Embryonic facial prominence (tissue), 1 donor: ENCODE data around the gene CFAP61.
"Not testable (repeated sequence)": the region's sequence is repeated elsewhere in the genome, so short reads cannot be mapped to it uniquely, and the experiment has no call there.

Source experiments
- DNase-seq: peaks from one replicate; pipeline ENCODE4 v3.0.0-alpha.2; 2016; ENCODE audit errors: extremely low spot score

CFAP61 gene

DNA sequence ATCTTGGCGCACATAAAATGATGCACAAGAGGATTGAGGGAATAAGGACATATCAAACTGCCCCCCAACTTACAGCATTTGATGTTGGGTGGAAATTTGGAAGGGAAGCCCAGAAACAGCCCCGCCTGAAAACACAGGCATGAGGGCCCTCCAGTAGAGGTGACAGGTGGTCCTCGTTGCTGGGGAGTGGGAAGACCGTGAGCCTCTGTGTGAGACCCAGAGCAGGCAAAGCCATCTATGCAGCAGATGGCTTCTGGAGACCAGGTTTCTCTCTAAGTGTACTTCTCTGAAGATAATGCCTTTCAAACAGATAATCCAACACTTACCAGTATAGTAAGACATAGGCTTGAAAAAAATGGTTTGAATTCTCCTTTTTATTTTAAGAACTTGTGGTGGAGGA, 183.3 kb downstream of the CFAP61 start:
- DNase-seq = no peak

DNA sequence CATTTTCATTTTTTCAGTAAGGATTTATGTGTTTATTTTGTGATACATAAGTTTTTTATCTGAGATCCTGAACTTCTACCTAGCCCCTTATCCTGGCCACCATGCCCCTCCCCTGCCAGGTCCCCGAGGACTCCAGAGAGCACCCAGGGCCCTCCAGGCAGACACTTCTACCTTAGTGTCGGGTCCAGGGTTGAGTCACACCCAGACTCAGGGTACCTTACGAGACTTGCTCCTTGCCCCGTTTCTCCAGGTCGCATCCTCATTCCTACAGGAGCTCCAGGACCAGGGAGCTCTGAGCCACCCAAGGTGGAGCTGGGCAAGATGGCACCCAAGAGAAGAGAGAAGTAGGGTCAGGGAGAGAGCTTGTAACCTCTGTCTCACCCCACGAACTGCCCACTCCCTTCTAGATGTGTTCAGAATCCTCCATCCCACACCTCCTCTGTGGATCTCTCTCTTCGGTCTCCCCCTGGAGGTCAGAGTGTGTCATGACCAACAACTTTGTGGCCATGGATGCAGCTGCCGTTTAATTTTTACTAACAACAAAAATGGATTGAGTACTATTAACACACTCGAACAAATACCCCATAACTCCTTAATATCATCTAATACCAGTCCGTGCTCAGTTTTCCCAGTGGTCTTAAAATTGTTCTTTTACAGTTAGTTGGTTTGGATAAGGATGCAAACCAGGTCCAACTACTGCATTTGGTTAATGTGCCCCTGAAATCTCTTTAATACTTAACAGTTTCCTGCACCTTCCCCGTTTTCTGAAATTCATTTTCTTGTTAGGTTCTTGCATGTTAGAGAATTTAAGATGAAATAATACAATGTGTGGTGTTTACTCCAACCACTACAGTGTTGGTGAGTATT, 185.0 kb downstream of the CFAP61 start:
- DNase-seq = no peak

DNA sequence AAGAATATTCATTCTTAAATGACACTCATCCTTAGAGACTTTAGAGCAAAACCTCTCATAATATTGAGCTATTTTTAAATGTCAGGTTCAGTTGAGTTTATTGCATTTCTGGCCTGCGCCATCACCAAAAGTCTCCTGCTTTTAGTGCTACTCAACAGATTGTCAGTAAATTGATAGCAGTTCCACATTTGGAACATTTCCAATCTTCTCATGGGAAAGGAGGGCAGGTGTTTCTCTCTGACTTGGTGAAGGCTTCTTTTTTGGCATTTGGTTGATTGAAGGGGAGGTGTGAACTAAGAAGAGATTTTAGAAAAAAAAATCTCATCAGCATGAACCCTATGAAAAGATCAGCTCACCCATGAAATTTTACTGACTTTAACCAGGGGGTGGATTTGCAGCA, 189.6 kb downstream of the CFAP61 start:
- DNase-seq = no peak

DNA sequence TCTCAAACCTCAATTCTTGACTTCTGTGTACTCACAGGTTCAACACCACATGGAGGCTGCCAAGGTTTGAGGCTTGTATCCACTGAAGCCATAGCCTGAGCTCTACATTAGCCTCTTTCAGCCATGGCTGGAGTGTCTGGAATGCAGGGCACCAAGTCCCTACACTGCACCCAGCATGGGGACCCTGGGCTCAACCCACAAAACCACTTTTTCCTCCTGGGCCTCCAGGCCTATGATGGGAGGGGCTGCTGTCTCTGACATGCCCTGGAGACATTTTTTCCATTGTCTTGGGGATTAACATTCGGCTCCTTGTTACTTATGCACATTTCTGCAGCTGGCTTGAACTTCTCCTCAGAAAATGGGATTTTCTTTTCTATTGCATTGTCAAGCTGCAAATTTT, 192.1 kb downstream of the CFAP61 start:
- not testable (repeated sequence) for DNase-seq

DNA sequence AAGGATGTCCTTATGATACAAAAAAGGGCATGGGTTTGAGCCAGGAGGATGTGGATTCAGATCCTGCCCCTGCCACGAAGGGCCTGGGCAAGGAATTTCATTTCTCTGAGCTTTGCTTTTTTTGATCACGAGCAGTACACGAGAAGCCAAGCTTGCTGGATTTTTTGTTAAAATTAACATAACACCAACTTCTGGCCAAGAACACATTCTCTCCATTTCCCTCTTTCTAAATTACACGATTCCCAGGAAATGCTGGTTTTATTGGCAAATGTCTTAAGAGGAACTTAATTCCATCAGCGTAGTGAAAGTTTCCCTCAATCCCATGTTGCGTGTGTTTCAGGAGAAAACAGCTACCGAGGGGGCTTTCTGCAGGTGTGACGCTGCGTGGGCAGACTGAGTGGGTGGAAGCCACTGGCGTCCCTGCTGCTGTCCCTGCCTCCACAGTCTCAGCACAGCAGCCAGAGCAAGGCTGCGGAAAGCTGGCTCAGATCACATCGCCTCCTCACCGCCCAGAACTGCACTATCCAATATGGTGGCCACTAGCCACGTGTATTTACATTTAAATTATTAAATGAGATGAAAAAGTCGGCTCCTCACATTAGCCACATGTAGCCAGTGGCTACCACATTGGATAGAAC, 194.8 kb downstream of the CFAP61 start:
- no peak for DNase-seq

DNA sequence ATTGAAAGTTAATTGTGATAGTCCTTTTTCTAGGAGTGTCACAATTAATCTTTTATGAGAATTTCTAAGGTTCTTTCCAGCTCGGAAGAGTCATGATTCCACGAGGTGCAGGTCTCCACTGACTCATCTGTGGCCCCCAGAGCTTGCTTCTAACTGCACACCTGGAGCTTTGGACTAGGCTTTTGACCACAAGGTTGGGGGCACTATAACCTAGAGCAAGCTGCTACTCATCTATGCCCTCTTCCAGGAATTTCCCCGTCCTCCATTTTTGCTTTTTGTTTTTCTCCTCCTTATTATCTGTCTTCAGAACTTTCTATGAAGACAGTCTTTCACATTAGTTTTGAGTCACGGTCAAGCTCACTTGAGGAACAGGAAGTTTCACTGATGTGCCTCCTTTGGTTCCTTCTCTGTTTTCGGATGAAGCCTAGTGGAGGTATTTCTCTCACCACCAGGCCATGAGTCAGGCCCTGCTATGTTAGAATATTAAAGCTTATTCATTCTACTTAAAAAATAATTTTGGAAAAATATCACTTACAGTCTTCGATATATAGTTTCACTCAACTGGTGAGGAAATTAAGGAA, 196.4 kb downstream of the CFAP61 start:
- no peak for DNase-seq

DNA sequence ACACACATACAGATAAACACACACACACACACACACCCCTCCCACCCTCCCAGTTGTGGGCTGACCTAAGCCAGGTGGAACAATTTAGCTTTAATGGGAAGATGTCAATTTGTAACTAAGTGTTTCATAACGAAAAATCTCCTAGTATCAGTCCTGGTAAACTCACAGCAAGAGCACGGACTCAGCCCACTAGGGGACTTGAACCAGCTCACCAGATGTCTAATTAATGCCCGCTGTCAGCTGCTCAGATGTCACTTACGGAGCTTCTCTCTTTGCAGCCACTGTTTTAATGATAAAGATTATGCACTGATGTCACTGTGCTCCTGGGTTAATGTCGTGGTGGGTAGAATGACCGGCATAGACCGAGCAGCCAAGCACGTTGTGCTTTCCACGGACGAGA, 199.0 kb downstream of the CFAP61 start:
- DNase-seq = no peak

DNA sequence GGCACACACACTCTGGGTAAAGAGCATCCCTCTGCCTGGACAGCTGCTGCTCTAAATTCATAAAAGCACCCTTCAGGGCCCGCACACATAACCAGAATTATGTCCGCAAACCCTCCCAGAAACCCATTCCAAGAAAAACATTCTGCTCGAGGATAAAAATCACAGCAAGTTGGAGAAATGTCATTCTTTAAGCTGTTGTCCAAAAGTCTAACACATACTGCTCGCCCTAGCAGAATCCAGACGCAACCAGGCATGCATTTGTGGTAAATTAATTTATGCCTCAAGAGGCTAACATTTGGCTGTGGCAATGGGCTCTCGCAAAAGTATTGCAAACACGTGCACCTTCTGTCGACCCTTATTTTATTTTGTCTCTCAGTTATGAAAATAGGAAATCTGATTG, 199.5 kb downstream of the CFAP61 start:
- no peak for DNase-seq

DNA sequence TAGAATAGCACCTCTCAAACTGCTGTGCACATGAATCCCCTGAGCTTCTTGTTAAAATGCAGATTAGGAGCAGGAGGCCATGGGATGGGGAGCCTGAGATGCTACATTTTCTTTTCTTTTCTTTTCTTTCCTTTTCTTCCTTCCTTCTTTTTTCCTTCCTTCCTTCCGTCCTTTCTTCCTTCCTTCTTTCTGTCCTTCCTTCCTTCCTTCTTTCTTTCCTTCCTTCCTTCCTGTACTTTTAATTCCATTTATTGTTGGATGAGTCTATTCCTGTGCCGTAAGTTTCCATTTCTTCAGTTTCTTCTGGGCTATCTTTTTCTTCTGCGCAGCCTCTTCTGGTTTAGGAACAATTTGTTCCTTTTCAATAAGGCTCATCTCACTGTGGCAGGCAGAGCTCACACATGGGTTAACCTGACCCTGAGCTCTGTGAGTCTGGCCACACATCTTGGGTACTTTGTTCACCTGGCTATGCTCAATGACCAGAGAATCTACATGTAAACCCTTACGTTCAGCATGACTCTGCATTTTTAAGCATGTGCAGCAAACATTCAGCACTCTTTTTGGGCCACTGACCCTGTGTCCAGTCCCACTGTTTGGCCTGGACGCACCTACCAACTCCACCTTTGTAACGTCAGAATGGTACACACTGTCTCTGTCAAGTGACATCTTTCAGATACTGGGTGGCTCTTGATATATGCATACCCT, 200.9 kb downstream of the CFAP61 start:
- no peak for DNase-seq

DNA sequence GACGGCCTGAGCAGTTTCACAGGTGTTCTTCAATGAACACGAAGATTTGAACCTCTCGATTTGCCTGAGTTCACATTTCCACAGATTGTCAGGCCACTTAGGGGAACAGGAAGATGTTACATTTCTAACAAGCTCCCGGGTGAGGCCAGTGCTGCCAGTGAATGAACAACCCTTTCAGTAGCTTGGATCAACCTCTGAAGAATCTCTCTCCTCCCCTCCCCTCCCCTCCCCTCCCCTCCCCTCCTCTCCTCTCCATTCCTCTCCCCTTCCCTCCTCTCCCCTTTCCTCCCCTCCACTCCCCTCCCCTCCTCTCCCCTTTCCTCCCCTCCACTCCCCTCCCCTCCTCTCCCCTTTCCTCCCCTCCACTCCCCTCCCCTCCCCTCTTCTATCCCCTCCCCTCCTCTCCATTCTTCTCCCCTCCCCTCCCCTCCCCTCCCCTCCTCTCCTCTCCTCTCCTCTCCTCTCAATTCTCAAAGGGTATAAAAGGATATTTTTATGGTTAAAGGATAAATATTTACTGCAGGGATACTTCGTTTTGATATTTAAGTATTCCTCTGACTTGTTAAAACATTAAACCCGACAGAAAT, 201.5 kb downstream of the CFAP61 start:
- DNase-seq = no peak

DNA sequence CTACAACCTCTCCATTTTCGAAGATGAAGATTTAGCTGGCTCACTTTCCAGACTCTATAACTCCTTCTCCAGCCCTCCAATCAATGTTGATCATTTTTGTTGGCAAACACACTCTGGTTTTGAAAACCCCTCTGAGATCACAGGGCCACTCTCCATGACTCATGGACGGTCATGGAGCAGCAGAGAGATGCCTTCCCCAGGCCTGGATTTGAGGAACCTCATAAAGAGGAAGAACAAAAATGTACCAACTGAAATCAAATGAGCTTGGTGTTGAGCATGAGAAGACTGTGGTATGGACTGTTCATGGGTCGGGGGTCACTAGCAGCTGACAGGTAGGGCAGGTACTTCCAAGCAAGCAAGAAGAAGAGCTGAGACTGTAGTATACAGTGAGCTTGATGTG, 202.8 kb downstream of the CFAP61 start:
- DNase-seq = no peak

DNA sequence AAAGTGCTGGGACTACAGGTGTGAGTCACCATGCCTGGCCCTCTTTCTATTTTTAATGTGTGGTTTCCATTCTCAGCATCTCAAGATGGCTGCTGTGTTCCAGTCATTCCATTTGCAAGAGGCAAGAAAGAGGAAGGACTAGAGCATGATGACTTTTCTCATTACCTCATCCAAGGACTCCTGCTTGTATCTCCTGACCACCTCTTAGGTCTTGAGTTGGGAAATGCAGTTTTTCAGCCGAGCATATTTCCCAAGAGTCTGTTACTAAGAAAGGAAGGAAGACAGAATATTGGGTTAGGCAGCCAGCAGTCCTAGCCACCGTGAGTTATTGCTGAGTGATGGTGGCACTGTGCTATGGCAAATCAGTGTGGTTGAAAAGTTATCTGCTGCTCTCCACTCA, 207.2 kb downstream of the CFAP61 start:
- no peak for DNase-seq

DNA sequence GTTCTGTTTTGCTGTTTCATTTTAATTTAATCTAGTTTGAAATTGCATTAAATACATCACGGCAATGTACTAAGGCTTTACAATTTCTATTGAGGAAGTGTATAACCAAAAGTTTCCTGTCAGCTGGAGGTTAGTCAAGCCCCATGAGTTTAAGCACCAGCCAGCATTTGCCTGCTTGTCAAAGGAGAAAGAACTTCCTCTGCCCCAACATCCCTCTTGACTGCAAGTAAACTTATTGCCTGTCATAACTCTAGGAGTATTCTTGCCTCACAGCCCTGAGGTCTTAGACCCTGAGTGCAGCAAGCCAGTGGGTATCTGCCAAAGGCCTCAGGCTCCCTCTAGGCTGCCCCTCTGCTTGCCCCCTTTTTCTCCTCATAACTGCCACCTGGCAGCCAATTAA, 208.8 kb downstream of the CFAP61 start:
- DNase-seq = no peak

DNA sequence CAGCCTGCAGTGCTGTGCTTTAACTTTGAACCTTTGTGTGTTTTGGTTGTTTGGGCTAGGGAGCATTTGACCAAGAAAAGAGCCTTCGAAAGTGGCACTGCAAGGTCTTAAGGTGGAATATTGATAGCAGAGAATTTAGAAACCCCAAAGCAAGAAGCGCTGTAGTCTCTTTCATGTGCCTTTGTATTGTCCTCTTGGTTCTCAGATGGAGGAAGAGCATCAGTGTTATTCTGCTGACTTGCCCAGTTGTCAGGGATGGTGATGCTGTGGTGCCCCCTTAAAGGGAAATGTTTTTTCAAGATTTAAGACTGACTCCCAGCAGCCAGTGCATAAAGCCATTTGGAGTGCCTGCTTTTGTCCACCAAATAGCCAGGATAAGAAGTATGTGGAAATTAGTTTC, 212.9 kb downstream of the CFAP61 start:
- no peak for DNase-seq

DNA sequence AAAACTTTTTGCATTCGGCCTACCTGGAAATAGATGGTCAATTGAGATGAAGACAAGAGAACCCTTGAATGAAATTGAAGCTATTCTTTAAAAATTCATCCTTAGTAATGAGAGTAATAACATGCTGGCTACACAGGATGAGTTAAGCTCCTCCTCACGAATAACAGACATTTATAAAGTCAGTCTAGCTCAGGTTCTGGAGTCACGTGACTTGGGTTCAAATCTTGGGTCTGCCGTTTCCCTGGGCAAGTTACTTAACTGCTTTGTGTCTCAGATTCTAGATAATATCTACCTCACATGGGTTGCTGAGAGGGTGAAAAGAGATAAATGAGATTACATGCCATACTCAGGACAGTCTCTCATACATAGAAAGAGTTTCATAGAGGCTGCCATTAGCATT, 214.2 kb downstream of the CFAP61 start:
- no peak for DNase-seq

DNA sequence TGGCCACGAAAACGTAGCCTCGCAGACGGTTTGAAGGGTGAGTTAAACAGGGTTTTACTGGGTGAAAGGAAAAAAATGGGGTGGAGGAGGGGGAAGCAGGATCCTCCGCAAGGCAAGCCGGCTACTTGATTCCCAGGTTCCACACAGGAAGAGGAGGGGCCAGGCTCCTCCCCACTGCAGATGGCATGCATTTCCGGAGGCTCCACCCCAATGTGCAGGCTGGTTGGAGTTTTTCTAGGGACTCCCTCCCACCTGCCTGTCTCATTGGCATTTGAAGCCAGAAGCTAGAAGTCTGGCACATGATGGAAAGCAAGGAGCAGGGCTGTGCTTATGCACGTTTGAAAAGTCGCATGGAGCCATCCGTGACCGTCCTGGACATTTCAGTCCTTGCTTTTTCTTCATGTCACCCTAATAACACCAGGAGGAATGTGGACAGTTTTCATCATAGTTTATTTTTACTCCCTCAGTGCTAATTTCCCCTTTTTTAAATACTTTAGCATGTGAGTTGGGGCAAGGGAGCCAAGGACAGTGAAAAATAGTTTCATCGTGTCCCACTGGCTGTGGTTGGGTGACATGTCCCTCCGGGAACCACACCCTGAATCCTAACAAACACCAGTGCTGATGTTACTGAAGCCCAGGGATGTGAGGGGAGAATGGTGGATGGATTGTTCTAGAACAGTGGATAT, 215.5 kb downstream of the CFAP61 start:
- DNase-seq = no peak

DNA sequence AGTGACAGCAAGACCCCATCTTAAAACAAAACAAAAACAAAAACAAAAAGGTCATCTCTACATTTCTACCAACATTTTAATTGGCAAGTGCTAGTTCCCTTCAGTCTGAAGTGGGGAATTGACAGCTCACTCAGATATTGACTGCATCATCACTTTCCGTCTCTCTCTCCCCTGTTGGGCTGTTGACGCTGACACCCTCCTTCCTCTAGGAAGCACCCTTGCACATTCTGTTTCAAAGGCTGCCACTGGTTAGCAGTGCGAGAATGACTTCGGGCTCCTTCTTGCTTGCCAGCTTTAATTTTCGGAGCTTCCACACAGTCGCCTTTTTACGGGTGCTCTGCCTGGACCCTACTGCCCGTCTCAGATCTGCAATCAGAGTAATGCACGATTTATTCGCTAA, 218.9 kb downstream of the CFAP61 start:
- DNase-seq = no peak

DNA sequence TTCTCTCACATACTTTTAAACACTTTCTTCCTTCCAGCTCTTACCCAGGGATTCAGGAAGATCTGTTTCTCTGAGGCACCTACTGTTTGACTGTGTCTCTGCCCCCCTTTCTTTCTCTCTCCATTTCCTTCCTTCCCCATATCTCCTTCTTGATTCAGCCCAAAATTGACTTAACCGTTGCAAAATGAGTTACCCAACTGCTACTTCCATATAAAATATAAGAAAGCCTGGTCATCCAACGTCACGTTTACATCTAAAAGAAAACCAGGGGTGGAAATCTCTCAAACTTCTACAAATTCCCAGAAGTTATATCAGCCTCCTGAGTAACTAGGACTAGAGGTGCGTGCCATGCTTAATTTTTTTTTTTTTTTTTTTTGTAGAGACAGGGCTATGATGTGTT, 220.4 kb downstream of the CFAP61 start:
- DNase-seq = no peak

DNA sequence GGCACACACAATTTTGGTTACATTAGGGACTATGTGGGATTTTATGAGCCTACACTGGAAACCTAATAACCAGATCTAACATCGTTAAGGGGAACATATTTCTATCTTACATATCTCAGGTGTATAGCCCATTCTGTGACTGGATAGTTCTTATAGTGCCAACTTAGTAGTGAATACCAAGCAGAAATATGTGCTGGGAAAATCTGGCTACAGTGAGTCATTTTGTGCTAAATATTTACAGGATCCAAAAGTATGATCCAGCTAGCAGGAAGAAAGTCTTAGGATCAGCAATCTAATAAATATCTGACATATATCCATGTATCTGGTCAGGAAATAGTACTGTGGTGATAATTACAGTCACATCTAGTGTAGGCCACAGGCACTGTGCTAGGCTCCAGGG, 221.0 kb downstream of the CFAP61 start:
- no peak for DNase-seq

DNA sequence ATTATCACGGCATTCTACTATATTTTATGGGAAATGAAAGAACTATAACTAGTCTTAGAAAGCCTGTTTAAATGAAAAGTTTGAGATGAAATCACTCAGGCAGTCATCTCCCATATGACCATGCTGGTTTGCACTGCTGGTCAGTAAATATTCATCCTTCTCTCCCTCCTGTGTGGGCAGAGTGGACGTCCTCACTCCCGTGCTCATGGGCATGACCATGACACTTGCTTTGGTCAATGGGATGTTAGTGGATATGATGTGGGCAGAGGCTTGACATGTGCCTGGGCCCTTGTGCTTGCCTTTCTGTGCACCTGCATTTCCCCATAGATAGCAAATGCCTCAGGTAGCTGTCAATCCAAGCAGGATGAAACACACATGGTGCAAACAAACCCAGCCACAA, 222.5 kb downstream of the CFAP61 start:
- no peak for DNase-seq

DNA sequence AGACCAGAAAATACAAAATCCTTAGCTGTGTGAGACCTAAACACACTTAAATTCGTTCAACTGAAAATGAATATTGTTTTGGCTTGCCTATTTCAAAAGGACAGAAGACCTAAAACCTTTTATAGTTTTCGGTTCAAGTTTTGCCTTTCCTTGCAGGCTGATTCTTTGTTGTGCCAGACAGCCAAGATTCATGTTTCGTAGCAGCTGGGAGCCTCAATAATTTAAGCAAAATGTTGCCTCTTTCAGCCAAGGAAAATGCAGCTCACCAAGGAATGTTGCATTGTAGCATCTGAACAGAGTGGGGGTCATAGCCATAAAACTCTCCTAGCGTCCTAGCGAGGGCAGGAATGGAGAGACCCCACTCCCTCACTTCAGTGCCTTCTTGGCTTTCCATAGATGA, 223.3 kb downstream of the CFAP61 start:
- DNase-seq = no peak
